Sigmoid colon (tissue), 7 donors: ENCODE data around the gene ZNF440. TPM values are rescaled to one million over a fixed set of nuclear protein-coding genes. Genes with fewer than 3 reads are reported as not detected.

Source experiments
- DNase-seq: peaks from one replicate; pipeline ENCODE4 v3.0.0-alpha.2; 2019
- H3K27ac ChIP-seq, 4 donors: fragments of 200-600 bp; sonication (generic); one replicate each; pipeline ENCODE4 v1.5.1; 2016 to 2019; ENCODE audit warnings: mild to moderate bottlenecking in 1 of 4
- H3K27me3 ChIP-seq, 3 donors: fragments of 200-600 bp; sonication (generic); one replicate each; pipeline ENCODE4 v1.5.1; 2019; ENCODE audit warnings: mild to moderate bottlenecking in 1 of 3
- H3K36me3 ChIP-seq, 4 donors: fragments of 200-600 bp; sonication (generic); one replicate each; pipeline ENCODE4 v1.5.1; 2016 to 2019
- H3K4me1 ChIP-seq, 4 donors: fragments of 200-600 bp; sonication (generic); one replicate each; pipeline ENCODE4 v1.5.1; 2017 to 2019
- H3K4me3 ChIP-seq, 4 donors: fragments of 200-600 bp; sonication (generic); one replicate each; pipeline ENCODE4 v1.5.1; 2017 to 2019; ENCODE audit warnings: mild to moderate bottlenecking in 2 of 4, moderate library complexity in 1 of 4
- H3K9me3 ChIP-seq, 4 donors: fragments of 200-600 bp in 3 of 4; sonication (generic) in 3 of 4; one replicate each; pipeline versions ENCODE4 v1.5.1 to v1.6.1; 2013 to 2019
- CTCF ChIP-seq, 4 experiments: fragments of 450-650 bp in 3 of 4; fragments of 200-600 bp in 1 of 4; IDR thresholded peaks; one replicate each; pipeline ENCODE4 v1.5.1; 2016 to 2019; ENCODE audit warnings: antibody characterized with exemption in 4 of 4, mild to moderate bottlenecking in 3 of 4, moderate library complexity in 2 of 4
- EP300 ChIP-seq, 4 donors: sonication (generic); formaldehyde crosslinking; IDR thresholded peaks; one replicate each; pipeline ENCODE4 v1.6.1; 2017; ENCODE audit warnings: antibody characterized with exemption in 4 of 4
- POLR2A ChIP-seq, 2 donors: fragments of 450-650 bp; IDR thresholded peaks; one replicate each; pipeline ENCODE4 v1.6.1; 2016; ENCODE audit warnings: antibody characterized with exemption in 2 of 2, mild to moderate bottlenecking in 2 of 2, moderate library complexity in 2 of 2
- POLR2AphosphoS5 ChIP-seq, 4 donors: sonication (generic); formaldehyde crosslinking; IDR thresholded peaks; one replicate each; pipeline ENCODE4 v1.6.1; 2017; ENCODE audit warnings: antibody characterized with exemption in 4 of 4
- WGBS, 2 donors: extraction: QIAGEN DNeasy Blood & Tissue Kit; methylation state at CpG; one replicate each; pipeline ENCODE4 v1.1.7; 2013; 5-methylcytosine and 5-hydroxymethylcytosine counted together
- intact Hi-C: fragments of 100-400 bp; cut with DNase I; formaldehyde crosslinking; loops from one replicate; pipeline ENCODE4 v1.15.1; 2023
- polyA plus RNA-seq, 3 donors: library from polyadenylated mRNA; stranded (reverse); fragments of 200-250 nt; gene quantifications; one replicate each; pipeline ENCODE4 v1.2.3, GENCODE V29; 2013
- total RNA-seq, 4 donors: library from RNA; depleted of rRNA; stranded (reverse); fragments of >200 nt; gene quantifications; one replicate each; pipeline ENCODE4 v1.1.0, GENCODE V29; 2016
- donor health status: healthy with polysubstance abuse.
- donor health status: Bipolar disorder and iron deficiency.
- donor health status: healthy.

ZNF440 gene
- 10 to 100 TPM in 2 of 4 donors, 1 to 10 TPM in 2; 5.6 to 15.0 (median 9.6) TPM for total RNA-seq
- 10 to 100 TPM in 1 of 3 donors, 1 to 10 TPM in 2; 7.4 to 13.8 (median 9.0) TPM for polyA plus RNA-seq

- H3K36me3 ChIP-seq = peaks cover 0 to 7% (median under 1%) of the 10 kb centered on the region in 4 donors
- TF ChIP-seq POLR2A (IDR thresholded peaks at IDR 0.05) (peak; percentile 84 to 95), CTCF (IDR thresholded peaks at IDR 0.05) (no peak), EP300 (IDR thresholded peaks at IDR 0.05) (no peak), POLR2AphosphoS5 (IDR thresholded peaks at IDR 0.05) (peak; percentile 93 to 98 (median 96))
- no peaks in the 10 kb centered on the region for H3K9me3 ChIP-seq
- peak within 1 kb of the TSS; percentile 86 to 96 (median 94) for H3K27ac ChIP-seq
- 0% methylated on average over 55 of the region's 55 CpGs for WGBS, 2 donors
- no peaks in the 10 kb centered on the region for H3K27me3 ChIP-seq
- intact Hi-C loops = loop anchor here (1.0 kb wide), 1 partner anchor 16 kb away; the partner anchor contains the start of gene ZNF491
- peaks cover 0 to 20% (median 16%) of the 10 kb centered on the region in 4 donors for H3K4me1 ChIP-seq
- peak; percentile 97 for DNase-seq
- peak within 1 kb of the TSS; percentile 63 to 95 (median 89) for H3K4me3 ChIP-seq
Observed at GRCh38 chr19:11814029-11814699, at the start of gene ZNF440. TSS of gene ZNF440 (plus strand) at chr19:11814273. CDS start at chr19:11814448, 175 bp downstream.

- peak within 1 kb of the TSS; percentile 87 to 95 (median 94) for H3K27ac ChIP-seq
- H3K36me3 ChIP-seq = no peaks in the 10 kb centered on the region
- intact Hi-C loops = loop anchor here (1.0 to 2.0 kb wide), 2 partner anchors 29 to 72 kb away; partner anchors contain the start of gene ZNF823
- H3K27me3 ChIP-seq = no peaks in the 10 kb centered on the region
- 0 to 1% methylated on average over 61 of the region's 61 CpGs for WGBS, 2 donors
- peak; percentile 98 for DNase-seq
- H3K4me1 ChIP-seq = peaks cover 0 to 19% (median 16%) of the 10 kb centered on the region in 4 donors
- TF ChIP-seq POLR2A (IDR thresholded peaks at IDR 0.05) (peak; percentile 73 to 76), EP300 (IDR thresholded peaks at IDR 0.05) (peak in 2 of 4 donors; percentile 6 to 74), POLR2AphosphoS5 (IDR thresholded peaks at IDR 0.05) (peak; percentile 72 to 90 (median 86)), CTCF (IDR thresholded peaks at IDR 0.05) (no peak)
- peak within 1 kb of the TSS; percentile 73 to 87 (median 80) for H3K4me3 ChIP-seq
- H3K9me3 ChIP-seq = no peaks in the 10 kb centered on the region
Observed at GRCh38 chr19:11766597-11767591, 47.2 kb upstream of the ZNF440 start, which contains the start of gene ZNF441. TSS of gene ZNF441 (plus strand) at chr19:11767000. CDS start at chr19:11767194, 194 bp downstream.

- intact Hi-C loops = loop anchor here (2.0 kb wide), 1 partner anchor 73 kb away; no protein-coding TSS in a partner anchor
- Histone ChIP-seq H3K27me3 (no peaks in the 10 kb centered on the region), H3K9me3 (no peaks in the 10 kb centered on the region), H3K27ac (peak overlapping the region; percentile 87 to 95 (median 94)), H3K4me1 (peaks cover 0 to 19% (median 16%) of the 10 kb centered on the region in 4 donors), H3K4me3 (peak overlapping the region; percentile 73 to 87 (median 80)), H3K36me3 (no peaks in the 10 kb centered on the region)
- DNase-seq = peak; percentile 70
- TF ChIP-seq POLR2A (IDR thresholded peaks at IDR 0.05) (no peak), POLR2AphosphoS5 (IDR thresholded peaks at IDR 0.05) (peak in 3 of 4 donors; percentile 36 to 70 (median 42)), EP300 (IDR thresholded peaks at IDR 0.05) (no peak), CTCF (IDR thresholded peaks at IDR 0.05) (no peak)
- WGBS, 2 donors = 1 to 2% methylated on average over 20 of the region's 20 CpGs
Observed at GRCh38 chr19:11767633-11768133, 46.4 kb upstream of the ZNF440 start.

GRCh38 chr19:11769995-11770394 is 44.1 kb upstream of the ZNF440 start:
- no peaks in the 10 kb centered on the region for H3K27me3 ChIP-seq
- no peaks in the 10 kb centered on the region for H3K36me3 ChIP-seq
- intact Hi-C loops = no loop called here
- no peak overlapping the region for H3K27ac ChIP-seq
- H3K9me3 ChIP-seq = peaks cover 0 to under 1% (median 0%) of the 10 kb centered on the region in 4 donors
- TF ChIP-seq POLR2AphosphoS5 (IDR thresholded peaks at IDR 0.05) (no peak), EP300 (IDR thresholded peaks at IDR 0.05) (no peak), CTCF (IDR thresholded peaks at IDR 0.05) (no peak), POLR2A (IDR thresholded peaks at IDR 0.05) (no peak)
- 93 to 96% methylated on average over 4 of the region's 4 CpGs for WGBS, 2 donors
- no peak for DNase-seq
- peaks cover 0 to 19% (median 16%) of the 10 kb centered on the region in 4 donors for H3K4me1 ChIP-seq
- no peak overlapping the region for H3K4me3 ChIP-seq
